Activated B cell treated with CpG ODN at 0.5 μM for 24 hours (primary cell): ENCODE measurements around the gene WNT5B. TPM values are rescaled to one million over a fixed set of nuclear protein-coding genes. Genes with fewer than 3 reads are reported as not detected.

Source experiments
- ATAC-seq: fragments of 200-7000 bp; cut with Tn5 transposase; one replicate; pipeline ENCODE4 v1.10.0; 2021; ENCODE audit warnings: low read depth, mild to moderate bottlenecking, moderate library complexity
- CTCF ChIA-PET: fragments of 350-600 bp; sonication (Branson Sonifier 250); formaldehyde crosslinking; loops from one replicate; lab custom pipeline; 2021; ENCODE audit warnings: antibody characterized with exemption; lab: Charles Lee
- POLR2A ChIA-PET: fragments of 350-600 bp; sonication (Branson Sonifier 250); formaldehyde crosslinking; loops from one replicate; lab custom pipeline; 2021; ENCODE audit warnings: antibody characterized with exemption; lab: Charles Lee
- DNase-seq: peaks from one replicate; pipeline ENCODE4 v3.0.0; 2022
- H3K27ac Mint-ChIP-seq: one replicate; pipeline ENCODE4 v1.8.0; 2020; ENCODE audit warnings: mixed read lengths
- H3K27me3 Mint-ChIP-seq: one replicate; pipeline ENCODE4 v1.8.0; 2021; ENCODE audit warnings: mixed read lengths
- H3K36me3 Mint-ChIP-seq: one replicate; pipeline ENCODE4 v1.8.0; 2021; ENCODE audit warnings: low read depth, mixed read lengths
- H3K4me1 Mint-ChIP-seq: one replicate; pipeline ENCODE4 v1.8.0; 2021; ENCODE audit warnings: mixed read lengths
- H3K4me3 Mint-ChIP-seq: one replicate; pipeline ENCODE4 v1.8.0; 2020; ENCODE audit warnings: mild to moderate bottlenecking, mixed read lengths
- H3K9me3 Mint-ChIP-seq: one replicate; pipeline ENCODE4 v1.8.0; 2020; ENCODE audit warnings: mixed read lengths
- CTCF ChIP-seq: fragments of 200-600 bp; IDR thresholded peaks from one replicate; pipeline ENCODE4 v1.8.0; 2022; ENCODE audit warnings: antibody characterized with exemption, mild to moderate bottlenecking
- intact Hi-C: fragments of 100-400 bp; cut with micrococcal nuclease; formaldehyde crosslinking; loops from one replicate; pipeline ENCODE4 v1.15.1; 2024
- total RNA-seq: library from RNA; stranded (reverse); gene quantifications from 2 replicates; pipeline ENCODE4 v1.2.3, GENCODE V29; 2022

The WNT5B gene
- total RNA-seq, 1 donor from 2014 or later = 1.0 TPM

- H3K4me3 Mint-ChIP-seq = no peak overlapping the region
- DNase-seq = peak; percentile 33
- POLR2A ChIA-PET = interaction anchor here (0.5 to 1.0 kb wide), 4 partner anchors 18 to 147 kb away, joined by 3 to 12 read pairs (median 4); no protein-coding TSS in a partner anchor
- CTCF ChIA-PET = interaction anchor here (0.8 to 4.7 kb wide), 17 partner anchors 9 to 749 kb away, joined by 3 to 62 read pairs (median 5); no protein-coding TSS in a partner anchor
- intact Hi-C loops = loop anchor here (1.0 to 2.0 kb wide), 4 partner anchors 18 to 516 kb away; no protein-coding TSS in a partner anchor
- peaks cover 26% of the 10 kb centered on the region for H3K27me3 Mint-ChIP-seq
- TF ChIP-seq CTCF = no peak
- peak; percentile 57 for ATAC-seq
- H3K4me1 Mint-ChIP-seq = peaks cover 17% of the 10 kb centered on the region
- H3K9me3 Mint-ChIP-seq = no peaks in the 10 kb centered on the region
- H3K36me3 Mint-ChIP-seq = no peaks in the 10 kb centered on the region
- no peak overlapping the region for H3K27ac Mint-ChIP-seq
Observed at GRCh38 chr12:1634590-1635191, 5.7 kb downstream of the WNT5B start.

GRCh38 chr12:1635301-1636095 is 6.5 kb downstream of the WNT5B start:
- no peak for ATAC-seq
- ChIA-PET POLR2A (no interaction called here), CTCF (interaction anchor here (0.6 to 4.7 kb wide), 17 partner anchors 9 to 1157 kb away, joined by 3 to 62 read pairs (median 5); no protein-coding TSS in a partner anchor)
- peaks cover 12% of the 10 kb centered on the region for H3K4me1 Mint-ChIP-seq
- H3K36me3 Mint-ChIP-seq = no peaks in the 10 kb centered on the region
- H3K27ac Mint-ChIP-seq = no peak overlapping the region
- TF ChIP-seq CTCF = no peak
- DNase-seq = no peak
- H3K27me3 Mint-ChIP-seq = peaks cover 24% of the 10 kb centered on the region
- no peaks in the 10 kb centered on the region for H3K9me3 Mint-ChIP-seq
- intact Hi-C loops = loop anchor here (2.0 kb wide), 1 partner anchor 17 kb away; no protein-coding TSS in a partner anchor
- no peak overlapping the region for H3K4me3 Mint-ChIP-seq

GRCh38 chr12:1638203-1638602 is 9.2 kb downstream of the WNT5B start:
- H3K4me1 Mint-ChIP-seq = no peaks in the 10 kb centered on the region
- H3K4me3 Mint-ChIP-seq = no peak overlapping the region
- ChIA-PET POLR2A (interaction anchor here (0.9 kb wide), 1 partner anchor 55 kb away, joined by 4 read pairs; no protein-coding TSS in a partner anchor), CTCF (interaction anchor here (1.0 to 1.8 kb wide), 2 partner anchors 153 to 302 kb away, joined by 3 to 7 read pairs; no protein-coding TSS in a partner anchor)
- H3K27ac Mint-ChIP-seq = no peak overlapping the region
- no peaks in the 10 kb centered on the region for H3K9me3 Mint-ChIP-seq
- no peaks in the 10 kb centered on the region for H3K36me3 Mint-ChIP-seq
- peaks cover 10% of the 10 kb centered on the region for H3K27me3 Mint-ChIP-seq
- DNase-seq = no peak
- intact Hi-C loops = no loop called here
- ATAC-seq = no peak
- no peak for TF ChIP-seq CTCF

- no peak for TF ChIP-seq CTCF
- Mint-ChIP-seq H3K4me1 (no peaks in the 10 kb centered on the region), H3K27me3 (peaks cover 3% of the 10 kb centered on the region), H3K27ac (no peak overlapping the region), H3K36me3 (no peaks in the 10 kb centered on the region), H3K9me3 (no peaks in the 10 kb centered on the region), H3K4me3 (no peak overlapping the region)
- CTCF ChIA-PET = no interaction called here
- DNase-seq (no peak), ATAC-seq (no peak)
- POLR2A ChIA-PET = no interaction called here
- intact Hi-C loops = no loop called here
Observed at GRCh38 chr12:1639538-1639937, 10.5 kb downstream of the WNT5B start.
